CD4-positive, alpha-beta T cell treated with Interleukin-10 for 1 hour (primary cell): ENCODE results near the gene RNF146.
"Not testable (repeated sequence)": the region's sequence is repeated elsewhere in the genome, so short reads cannot be mapped to it uniquely, and the experiment has no call there.

Source experiments
- DNase-seq: peaks from one replicate; pipeline ENCODE4 v3.0.0-alpha.2; 2020

Gene RNF146

GRCh38 chr6:127266178-127266891 lies at the start of gene RNF146:
TSS of gene RNF146 (plus strand) at chr6:127266864. CDS start at chr6:127280339, 13,475 bp downstream.
- DNase-seq = peak; percentile 73

- DNase-seq = no peak
Observed at GRCh38 chr6:127219869-127220268, 46.8 kb upstream of the RNF146 start.

GRCh38 chr6:127221201-127221600 lies 45.5 kb upstream of the RNF146 start:
- no peak for DNase-seq

GRCh38 chr6:127222418-127222817 lies 44.2 kb upstream of the RNF146 start:
- DNase-seq = no peak

GRCh38 chr6:127225497-127225896 lies 41.2 kb upstream of the RNF146 start:
- DNase-seq = no peak

GRCh38 chr6:127233819-127234218 lies 32.8 kb upstream of the RNF146 start:
- not testable (repeated sequence) for DNase-seq

GRCh38 chr6:127243501-127243900 lies 23.2 kb upstream of the RNF146 start:
- DNase-seq = no peak

- DNase-seq = no peak
Observed at GRCh38 chr6:127247114-127248096, 19.3 kb upstream of the RNF146 start.

GRCh38 chr6:127249621-127250020 lies 17.0 kb upstream of the RNF146 start:
- DNase-seq = no peak

GRCh38 chr6:127255286-127255685 lies 11.4 kb upstream of the RNF146 start:
- DNase-seq = no peak

GRCh38 chr6:127262896-127263295 lies 3.8 kb upstream of the RNF146 start:
- DNase-seq = no peak

- no peak for DNase-seq
Observed at GRCh38 chr6:127263481-127263880, 3.2 kb upstream of the RNF146 start.

GRCh38 chr6:127266892-127267645 lies 405 bp downstream of the RNF146 start:
- DNase-seq = peak; percentile 57

GRCh38 chr6:127267646-127268625 lies 1.3 kb downstream of the RNF146 start:
- peak; percentile 28 for DNase-seq

GRCh38 chr6:127272576-127272975 lies 5.9 kb downstream of the RNF146 start:
- no peak for DNase-seq

- no peak for DNase-seq
Observed at GRCh38 chr6:127273499-127273898, 6.8 kb downstream of the RNF146 start.

GRCh38 chr6:127276331-127276730 lies 9.7 kb downstream of the RNF146 start:
- no peak for DNase-seq

- DNase-seq = no peak
Observed at GRCh38 chr6:127277878-127278843, 11.5 kb downstream of the RNF146 start.

GRCh38 chr6:127279815-127280214 lies 13.2 kb downstream of the RNF146 start:
- DNase-seq = no peak

GRCh38 chr6:127282184-127282583 lies 15.5 kb downstream of the RNF146 start:
- no peak for DNase-seq

- no peak for DNase-seq
Observed at GRCh38 chr6:127288705-127289104, 22.0 kb downstream of the RNF146 start.
